NB4 (cell line): ENCODE data around the gene MAP3K15.

Experiments used
- POLR2A ChIP-seq: IDR thresholded peaks from 2 replicates; pipeline ENCODE4 v1.6.1; 2011; ENCODE audit warnings: mild to moderate bottlenecking; ENCODE audit not compliant: insufficient read length; ENCODE audit errors: extremely low read depth
- TF ChIP-seq, protein P1 (sequence below): IDR thresholded peaks from one replicate; pipeline ENCODE4 v1.5.1; 2012; ENCODE audit warnings: low read depth, low read length

DNA sequence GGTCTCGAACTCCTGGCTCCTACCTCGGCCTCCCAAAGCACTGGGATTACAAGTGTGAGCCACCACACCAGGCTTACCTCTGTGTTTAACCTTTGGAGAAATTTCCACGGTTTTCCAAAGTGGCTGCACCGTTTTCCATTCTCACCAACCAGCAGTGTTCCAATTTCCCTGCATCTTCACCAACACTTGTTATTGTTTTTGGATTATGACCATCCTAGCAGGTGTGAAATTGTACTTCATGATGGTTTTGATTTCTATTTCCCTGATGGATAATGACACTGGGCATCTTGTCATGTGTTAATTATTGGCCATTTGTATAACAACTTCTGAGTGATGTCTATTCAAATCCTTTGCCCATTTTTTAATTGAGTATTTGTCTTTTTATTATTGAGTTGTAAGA, 2.7 kb upstream of the MAP3K15 start:
- TF ChIP-seq, protein P1, sequence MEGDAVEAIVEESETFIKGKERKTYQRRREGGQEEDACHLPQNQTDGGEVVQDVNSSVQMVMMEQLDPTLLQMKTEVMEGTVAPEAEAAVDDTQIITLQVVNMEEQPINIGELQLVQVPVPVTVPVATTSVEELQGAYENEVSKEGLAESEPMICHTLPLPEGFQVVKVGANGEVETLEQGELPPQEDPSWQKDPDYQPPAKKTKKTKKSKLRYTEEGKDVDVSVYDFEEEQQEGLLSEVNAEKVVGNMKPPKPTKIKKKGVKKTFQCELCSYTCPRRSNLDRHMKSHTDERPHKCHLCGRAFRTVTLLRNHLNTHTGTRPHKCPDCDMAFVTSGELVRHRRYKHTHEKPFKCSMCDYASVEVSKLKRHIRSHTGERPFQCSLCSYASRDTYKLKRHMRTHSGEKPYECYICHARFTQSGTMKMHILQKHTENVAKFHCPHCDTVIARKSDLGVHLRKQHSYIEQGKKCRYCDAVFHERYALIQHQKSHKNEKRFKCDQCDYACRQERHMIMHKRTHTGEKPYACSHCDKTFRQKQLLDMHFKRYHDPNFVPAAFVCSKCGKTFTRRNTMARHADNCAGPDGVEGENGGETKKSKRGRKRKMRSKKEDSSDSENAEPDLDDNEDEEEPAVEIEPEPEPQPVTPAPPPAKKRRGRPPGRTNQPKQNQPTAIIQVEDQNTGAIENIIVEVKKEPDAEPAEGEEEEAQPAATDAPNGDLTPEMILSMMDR, result no peak
- TF ChIP-seq POLR2A, result no peak
